IPS-11a (cell line): ENCODE data around the gene PLCB2.
A peak's percentile ranks its signal among the peaks of the same experiment; 100 is the strongest.

Experiments
- H3K4me3 ChIP-seq: one replicate; pipeline ENCODE4 v1.5.1; 2013; ENCODE audit warnings: low read depth, low read length, control low read depth

PLCB2 gene

DNA sequence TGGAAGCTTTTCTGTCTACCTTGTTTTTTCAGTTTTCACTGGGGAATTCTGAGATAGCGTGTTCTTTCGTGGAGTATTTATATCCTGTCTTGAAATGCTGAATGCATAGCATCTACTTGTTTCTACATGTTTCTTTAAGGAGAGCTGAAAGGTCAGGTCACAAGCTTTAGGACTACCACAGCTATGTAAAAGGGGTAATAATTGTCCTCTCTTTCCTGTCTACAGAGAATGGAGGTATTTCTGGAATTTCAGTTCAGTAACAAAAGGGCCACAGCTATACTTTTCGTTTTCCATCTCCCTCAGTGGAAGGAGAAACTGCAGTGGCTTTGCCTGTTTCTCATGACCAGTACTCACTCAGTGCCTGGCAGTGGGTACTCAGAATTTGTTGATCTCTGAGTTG lies 20.4 kb upstream of the PLCB2 start:
- no peak overlapping the region for H3K4me3 ChIP-seq

DNA sequence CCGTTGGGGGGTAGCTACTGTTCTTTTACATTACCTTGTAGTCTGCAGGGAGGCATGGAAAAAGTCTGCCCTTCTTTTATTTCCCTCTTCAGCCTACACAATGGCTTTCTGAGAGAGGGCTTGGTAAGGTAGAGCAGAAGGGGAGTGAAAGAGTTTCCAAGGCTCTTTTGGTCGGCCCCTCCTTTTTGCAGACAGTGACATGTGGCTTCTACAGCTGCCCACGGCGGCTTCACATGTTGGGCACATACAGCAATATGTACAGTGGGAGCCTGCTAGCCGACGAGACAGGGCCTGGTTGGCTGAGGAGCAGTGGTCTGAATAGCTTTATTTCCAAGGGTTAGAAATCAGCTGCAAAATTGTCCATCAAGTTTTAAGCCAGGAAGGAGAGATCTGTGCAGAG lies 19.7 kb upstream of the PLCB2 start:
- no peak overlapping the region for H3K4me3 ChIP-seq

DNA sequence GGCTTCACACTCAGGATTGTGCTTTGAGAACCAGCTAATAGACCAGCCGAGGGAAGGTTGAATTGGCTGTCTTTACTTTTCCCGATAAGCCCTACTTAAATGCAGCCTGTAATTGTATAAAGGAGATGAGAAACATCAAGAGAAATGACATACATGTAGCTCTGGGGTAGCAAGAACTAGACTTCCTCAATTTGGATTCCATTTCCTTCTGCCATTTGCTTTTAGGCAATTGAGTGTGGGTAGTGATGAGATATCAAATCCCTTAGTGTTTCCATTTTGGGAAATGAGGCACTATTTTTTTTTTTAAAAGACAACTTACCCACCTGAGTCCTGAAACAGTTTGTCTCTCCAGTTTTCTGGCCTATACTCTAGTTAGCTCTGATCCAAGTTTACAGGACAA lies 18.0 kb upstream of the PLCB2 start:
- H3K4me3 ChIP-seq, result no peak overlapping the region

- no peak overlapping the region for H3K4me3 ChIP-seq
Observed at GRCh38 chr15:40325188-40325587, 17.5 kb upstream of the PLCB2 start.

DNA sequence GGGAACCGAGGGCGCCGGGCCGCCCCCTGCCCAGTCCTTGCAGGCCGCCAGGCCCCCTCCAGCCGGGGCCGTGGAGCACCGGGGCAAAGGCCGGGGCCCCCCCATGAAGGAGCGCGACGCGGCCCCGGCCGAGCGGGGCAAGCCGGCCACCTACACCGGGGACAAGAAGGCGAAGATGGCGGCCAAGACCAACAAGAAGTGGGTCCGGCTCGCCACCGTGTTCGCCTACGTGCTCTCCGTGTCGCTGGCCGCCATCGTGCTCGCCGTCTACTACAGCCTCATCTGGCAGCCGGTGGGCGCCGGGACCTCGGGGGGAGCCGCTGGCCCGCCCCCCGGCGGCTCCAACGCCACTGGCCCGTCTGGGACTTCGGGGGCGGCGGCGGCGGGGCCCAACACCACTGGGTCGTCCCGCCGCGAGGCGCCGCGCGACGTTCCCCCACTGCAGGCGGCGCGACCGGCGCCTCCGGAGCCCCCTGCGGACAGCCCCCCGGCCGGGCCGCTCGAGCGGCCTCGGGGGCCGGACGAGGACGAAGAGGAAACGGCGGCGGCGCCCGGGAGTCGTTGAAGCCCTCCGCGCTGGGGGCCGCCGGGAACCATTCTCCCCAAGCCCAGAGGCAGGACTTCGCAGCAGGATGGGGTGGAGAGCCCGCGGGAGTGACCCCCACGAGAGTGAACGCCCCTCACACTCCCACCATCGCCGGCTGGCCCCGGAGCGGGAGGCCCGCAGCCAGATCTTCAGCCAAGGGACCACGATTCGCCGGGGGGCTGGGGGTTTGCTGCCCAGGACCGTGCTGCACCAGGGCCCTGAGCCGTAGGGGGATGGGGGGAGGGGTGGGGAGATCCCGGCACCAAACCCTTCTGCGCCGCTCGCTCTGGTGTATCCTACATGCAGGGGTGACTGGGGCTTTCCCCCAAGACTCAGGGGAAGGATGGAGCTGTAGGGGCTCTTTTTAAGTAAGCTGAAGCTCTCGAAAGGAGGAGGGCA lies 16.5 kb upstream of the PLCB2 start:
- H3K4me3 ChIP-seq, result peak overlapping the region; percentile 53

DNA sequence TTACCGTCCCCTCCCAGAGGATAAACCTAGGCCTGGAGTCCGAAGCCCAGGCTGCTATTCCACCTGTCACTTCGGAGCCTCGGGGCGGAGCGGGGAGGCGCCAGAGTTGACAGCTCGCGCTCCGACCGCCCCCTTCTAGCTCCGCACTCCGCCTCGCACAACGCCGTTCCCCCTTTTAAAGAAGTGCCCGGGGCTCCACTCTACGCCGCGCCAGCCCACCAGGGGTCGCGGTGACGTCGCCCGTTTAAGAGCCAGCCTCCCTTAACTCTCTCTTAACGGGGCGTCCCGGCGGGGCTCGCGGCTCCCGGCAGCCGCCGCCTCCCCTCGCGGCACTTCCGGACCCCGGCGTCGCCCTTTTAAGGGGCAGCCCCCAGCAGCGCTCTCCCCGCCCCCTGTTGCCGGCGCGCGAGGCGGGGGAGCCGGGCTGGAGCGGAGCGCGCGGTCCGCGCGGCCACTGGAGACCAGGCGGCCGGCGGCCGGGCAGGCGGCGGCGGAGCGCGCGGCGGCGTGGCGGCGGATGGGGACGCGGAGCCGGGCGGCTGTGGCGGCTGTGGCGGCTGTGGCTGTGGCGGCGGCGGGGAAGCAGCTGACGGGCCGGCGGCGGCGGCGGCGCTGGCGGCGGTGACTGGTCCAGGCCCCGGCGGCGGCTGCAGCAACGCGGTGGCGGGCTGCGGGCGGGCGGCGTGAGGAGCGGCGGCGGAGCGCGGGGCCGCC lies 15.7 kb upstream of the PLCB2 start, which contains the start of gene INAFM2:
TSS of gene INAFM2 (plus strand) at position 454 of the 714 bp plus-strand sequence. CDS start 364 bp downstream, outside the sequence.
- H3K4me3 ChIP-seq, result peak within 1 kb of the TSS; percentile 53

GRCh38 chr15:40322531-40323238 lies 14.9 kb upstream of the PLCB2 start:
- H3K4me3 ChIP-seq, result peak overlapping the region; percentile 17

DNA sequence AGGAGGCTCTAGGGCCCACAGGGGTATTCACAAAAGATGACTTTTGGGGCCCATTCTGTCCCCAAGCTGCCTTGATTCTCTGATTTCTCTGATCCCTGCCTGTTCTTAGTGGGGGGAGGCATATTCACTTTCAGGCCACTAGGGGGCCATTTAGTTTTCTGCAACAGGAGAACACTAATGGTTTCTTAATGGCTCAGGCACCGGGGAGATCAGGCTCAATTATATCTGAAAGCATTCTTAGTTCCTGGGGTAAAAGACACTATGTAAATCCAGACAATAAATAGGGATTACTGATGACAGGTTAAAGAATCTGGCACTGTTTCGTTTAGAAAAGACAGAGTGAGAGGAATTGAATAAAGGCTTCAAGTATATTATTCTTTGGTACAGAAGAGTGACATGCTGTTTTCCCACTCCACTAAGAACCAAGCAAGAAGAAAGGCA lies 13.2 kb upstream of the PLCB2 start:
- no peak overlapping the region for H3K4me3 ChIP-seq

DNA sequence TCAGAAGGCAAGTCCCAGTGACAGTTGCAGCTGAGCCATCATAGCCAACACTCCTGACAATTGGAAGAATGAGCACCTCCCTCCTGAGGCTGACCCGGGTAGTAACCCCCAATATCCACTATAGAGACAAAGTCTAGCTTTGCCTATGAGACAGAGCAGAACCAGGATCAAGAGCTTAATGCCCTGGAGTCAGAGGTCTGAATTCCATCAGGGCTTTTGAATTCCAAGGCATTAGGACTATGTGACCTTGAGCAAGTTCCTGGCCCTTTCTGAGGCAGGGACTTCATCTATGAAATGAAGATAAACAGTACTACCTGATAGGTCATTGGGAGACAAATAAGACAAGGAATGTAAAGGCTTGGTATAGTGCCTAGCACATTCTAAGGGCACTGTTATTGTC lies 12.7 kb upstream of the PLCB2 start:
- no peak overlapping the region for H3K4me3 ChIP-seq

GRCh38 chr15:40317580-40317979 lies 9.8 kb upstream of the PLCB2 start:
- H3K4me3 ChIP-seq, result no peak overlapping the region

GRCh38 chr15:40316931-40317330 lies 9.2 kb upstream of the PLCB2 start:
- H3K4me3 ChIP-seq, result no peak overlapping the region

GRCh38 chr15:40314723-40315276 lies 7.1 kb upstream of the PLCB2 start:
- no peak overlapping the region for H3K4me3 ChIP-seq

GRCh38 chr15:40313531-40314398 lies 6.0 kb upstream of the PLCB2 start:
- H3K4me3 ChIP-seq, result no peak overlapping the region

- no peak overlapping the region for H3K4me3 ChIP-seq
Observed at GRCh38 chr15:40312370-40313158, 4.8 kb upstream of the PLCB2 start.

GRCh38 chr15:40310993-40311392 lies 3.3 kb upstream of the PLCB2 start:
- H3K4me3 ChIP-seq, result no peak overlapping the region

DNA sequence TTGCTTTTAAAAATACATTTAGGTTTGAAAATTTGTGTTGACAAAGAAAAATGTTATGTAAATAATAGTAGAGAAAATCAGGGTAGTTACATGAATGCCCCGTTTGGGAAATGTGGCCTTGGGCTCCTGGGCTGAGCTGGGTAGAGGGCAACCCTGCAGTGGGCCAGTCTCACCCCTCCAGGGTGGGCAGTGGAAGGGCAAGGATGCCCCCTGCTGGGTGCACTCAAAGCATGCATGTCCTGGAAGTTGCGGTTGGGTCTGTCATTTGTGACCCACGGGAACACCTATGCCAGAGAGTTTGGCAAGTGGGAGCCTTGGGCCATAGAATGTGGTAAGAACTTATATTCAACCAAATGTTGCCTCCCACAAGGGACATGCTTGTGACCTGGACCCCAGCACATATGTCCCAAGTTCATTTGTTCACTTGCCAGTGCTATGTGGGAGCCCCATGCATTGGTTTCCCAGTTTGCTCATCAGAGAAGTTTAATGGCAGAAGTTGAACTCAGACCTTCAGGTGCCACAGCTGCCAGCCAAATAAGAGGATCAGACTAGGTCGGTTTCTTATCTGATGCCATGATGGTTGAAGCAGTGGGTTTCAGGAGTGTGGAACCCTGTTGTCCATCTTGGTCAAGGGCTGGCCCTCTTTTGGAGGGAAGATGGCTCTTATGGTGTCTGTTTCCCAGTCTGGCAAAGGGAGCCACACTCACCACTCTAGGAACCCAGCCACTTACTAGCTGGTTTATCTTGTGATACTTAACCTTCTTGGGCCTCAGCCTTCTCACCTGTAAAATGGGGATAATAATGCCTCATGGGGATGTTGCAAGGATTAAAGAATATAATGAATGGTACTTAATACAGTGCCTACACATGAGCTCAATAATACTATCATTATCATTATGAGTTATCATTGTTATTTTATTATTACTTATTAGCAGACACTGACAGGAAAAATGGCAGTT lies 2.5 kb upstream of the PLCB2 start:
- H3K4me3 ChIP-seq, result no peak overlapping the region

- no peak overlapping the region for H3K4me3 ChIP-seq
Observed at GRCh38 chr15:40309344-40309862, 1.7 kb upstream of the PLCB2 start.

DNA sequence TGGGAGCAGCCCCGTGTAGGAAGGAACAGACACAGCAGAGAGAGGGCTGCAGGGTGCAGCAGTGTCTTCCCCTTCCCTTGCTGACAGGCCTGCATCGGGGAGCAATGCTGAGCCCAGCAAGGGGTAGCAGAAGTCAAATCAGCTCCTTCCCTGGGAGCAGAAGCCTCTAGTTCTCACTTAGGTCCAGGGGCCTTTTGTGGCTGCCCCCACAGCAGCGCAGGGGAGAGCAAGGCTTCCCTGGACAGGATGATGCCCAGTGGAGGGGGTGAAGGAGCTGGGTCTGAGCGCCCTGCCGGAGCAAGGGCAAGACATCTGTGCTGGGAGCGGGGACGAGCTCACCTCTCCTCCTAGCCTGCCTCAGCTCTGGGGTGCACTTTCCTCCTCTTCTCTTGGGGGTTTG lies 827 bp downstream of the PLCB2 start:
- no peak overlapping the region for H3K4me3 ChIP-seq
